ENCODE results near the gene DHX15. TPM values are rescaled to one million over a fixed set of nuclear protein-coding genes. Genes with fewer than 3 reads are reported as not detected.

DHX15 gene
- total and polyA plus RNA-seq, 2 of the 13 experiments (the other 11 are each of a cell fraction or from before 2014, with no cell fraction given), result 92.9 to 165 TPM

DNA sequence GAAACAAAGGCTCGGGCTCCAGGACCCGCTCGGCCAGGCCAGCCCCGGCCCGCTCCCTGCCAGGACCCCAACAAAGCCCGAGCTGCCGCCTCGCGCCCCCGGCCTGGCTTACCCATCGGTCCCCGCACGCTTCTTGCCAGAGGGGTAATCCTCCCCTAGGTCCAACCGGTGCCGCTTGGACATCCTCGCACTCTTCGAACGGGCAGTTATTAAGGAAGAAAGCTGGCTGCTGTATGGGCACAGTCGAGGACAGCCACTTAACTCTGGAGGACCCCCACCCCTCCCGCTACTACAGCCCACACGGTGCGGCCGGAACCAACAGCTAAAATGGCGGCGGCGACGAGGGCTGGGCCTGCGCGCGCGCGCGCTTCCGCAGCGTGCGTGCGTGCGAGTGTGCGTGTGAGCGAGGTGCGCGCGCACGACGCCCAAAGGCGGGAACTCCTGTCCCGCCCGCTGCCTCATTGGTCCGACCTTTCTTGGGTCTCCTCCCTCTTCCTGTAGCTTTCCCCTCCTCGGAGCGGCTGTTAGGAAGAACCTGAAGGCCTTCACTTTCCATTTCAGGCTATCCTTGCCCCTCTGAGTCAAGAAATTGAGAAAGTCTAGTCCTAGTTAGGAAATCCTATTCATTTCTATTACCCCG, at the start of gene DHX15 (continued):
- TF ChIP-seq SKIL (CRISPR knock-in tag; IDR thresholded peaks at IDR 0.05; ENCODE audit: borderline replicate concordance), result no peak
- peak; percentile 82 for TF ChIP-seq ZFY (CRISPR knock-in tag; IDR thresholded peaks at IDR 0.05)
- TF ChIP-seq ZFP91 (CRISPR knock-in tag; IDR thresholded peaks at IDR 0.05; ENCODE audit: borderline replicate concordance), result peak; percentile 85
- TF ChIP-seq TCF7 (IDR thresholded peaks at IDR 0.05; ENCODE audit: low read depth), result no peak
- TF ChIP-seq, protein P1, sequence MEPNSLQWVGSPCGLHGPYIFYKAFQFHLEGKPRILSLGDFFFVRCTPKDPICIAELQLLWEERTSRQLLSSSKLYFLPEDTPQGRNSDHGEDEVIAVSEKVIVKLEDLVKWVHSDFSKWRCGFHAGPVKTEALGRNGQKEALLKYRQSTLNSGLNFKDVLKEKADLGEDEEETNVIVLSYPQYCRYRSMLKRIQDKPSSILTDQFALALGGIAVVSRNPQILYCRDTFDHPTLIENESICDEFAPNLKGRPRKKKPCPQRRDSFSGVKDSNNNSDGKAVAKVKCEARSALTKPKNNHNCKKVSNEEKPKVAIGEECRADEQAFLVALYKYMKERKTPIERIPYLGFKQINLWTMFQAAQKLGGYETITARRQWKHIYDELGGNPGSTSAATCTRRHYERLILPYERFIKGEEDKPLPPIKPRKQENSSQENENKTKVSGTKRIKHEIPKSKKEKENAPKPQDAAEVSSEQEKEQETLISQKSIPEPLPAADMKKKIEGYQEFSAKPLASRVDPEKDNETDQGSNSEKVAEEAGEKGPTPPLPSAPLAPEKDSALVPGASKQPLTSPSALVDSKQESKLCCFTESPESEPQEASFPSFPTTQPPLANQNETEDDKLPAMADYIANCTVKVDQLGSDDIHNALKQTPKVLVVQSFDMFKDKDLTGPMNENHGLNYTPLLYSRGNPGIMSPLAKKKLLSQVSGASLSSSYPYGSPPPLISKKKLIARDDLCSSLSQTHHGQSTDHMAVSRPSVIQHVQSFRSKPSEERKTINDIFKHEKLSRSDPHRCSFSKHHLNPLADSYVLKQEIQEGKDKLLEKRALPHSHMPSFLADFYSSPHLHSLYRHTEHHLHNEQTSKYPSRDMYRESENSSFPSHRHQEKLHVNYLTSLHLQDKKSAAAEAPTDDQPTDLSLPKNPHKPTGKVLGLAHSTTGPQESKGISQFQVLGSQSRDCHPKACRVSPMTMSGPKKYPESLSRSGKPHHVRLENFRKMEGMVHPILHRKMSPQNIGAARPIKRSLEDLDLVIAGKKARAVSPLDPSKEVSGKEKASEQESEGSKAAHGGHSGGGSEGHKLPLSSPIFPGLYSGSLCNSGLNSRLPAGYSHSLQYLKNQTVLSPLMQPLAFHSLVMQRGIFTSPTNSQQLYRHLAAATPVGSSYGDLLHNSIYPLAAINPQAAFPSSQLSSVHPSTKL (CRISPR knock-in tag; IDR thresholded peaks at IDR 0.05), result peak; percentile 46; the same call in 1 of the 2 replicates
- TF ChIP-seq FOXC1 (CRISPR knock-in tag; IDR thresholded peaks at IDR 0.05; ENCODE audit: borderline replicate concordance), result peak; percentile 76; the same call in 1 of the 2 replicates
- peak; percentile 71 for TF ChIP-seq KMT2B (CRISPR knock-in tag; IDR thresholded peaks at IDR 0.05)
- TF ChIP-seq, protein P2, sequence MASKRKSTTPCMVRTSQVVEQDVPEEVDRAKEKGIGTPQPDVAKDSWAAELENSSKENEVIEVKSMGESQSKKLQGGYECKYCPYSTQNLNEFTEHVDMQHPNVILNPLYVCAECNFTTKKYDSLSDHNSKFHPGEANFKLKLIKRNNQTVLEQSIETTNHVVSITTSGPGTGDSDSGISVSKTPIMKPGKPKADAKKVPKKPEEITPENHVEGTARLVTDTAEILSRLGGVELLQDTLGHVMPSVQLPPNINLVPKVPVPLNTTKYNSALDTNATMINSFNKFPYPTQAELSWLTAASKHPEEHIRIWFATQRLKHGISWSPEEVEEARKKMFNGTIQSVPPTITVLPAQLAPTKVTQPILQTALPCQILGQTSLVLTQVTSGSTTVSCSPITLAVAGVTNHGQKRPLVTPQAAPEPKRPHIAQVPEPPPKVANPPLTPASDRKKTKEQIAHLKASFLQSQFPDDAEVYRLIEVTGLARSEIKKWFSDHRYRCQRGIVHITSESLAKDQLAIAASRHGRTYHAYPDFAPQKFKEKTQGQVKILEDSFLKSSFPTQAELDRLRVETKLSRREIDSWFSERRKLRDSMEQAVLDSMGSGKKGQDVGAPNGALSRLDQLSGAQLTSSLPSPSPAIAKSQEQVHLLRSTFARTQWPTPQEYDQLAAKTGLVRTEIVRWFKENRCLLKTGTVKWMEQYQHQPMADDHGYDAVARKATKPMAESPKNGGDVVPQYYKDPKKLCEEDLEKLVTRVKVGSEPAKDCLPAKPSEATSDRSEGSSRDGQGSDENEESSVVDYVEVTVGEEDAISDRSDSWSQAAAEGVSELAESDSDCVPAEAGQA (IDR thresholded peaks at IDR 0.05; ENCODE audit: low read depth), result peak; percentile 88
- TF ChIP-seq, protein P2 (CRISPR knock-in tag; IDR thresholded peaks at IDR 0.05; ENCODE audit: borderline replicate concordance), result no peak
- no peak for TF ChIP-seq ZNF780A (CRISPR knock-in tag; IDR thresholded peaks at IDR 0.05)
- 0 out of 2 replicates have a peak, but pooled peaks have one; percentile 57 for TF ChIP-seq AKAP8 (CRISPR knock-in tag; IDR thresholded peaks at IDR 0.05)
- TF ChIP-seq NFYB (CRISPR knock-in tag; IDR thresholded peaks at IDR 0.05), result peak; percentile 85
- TF ChIP-seq ZNF335 (CRISPR knock-in tag; IDR thresholded peaks at IDR 0.05), result peak; percentile 97
- TF ChIP-seq YEATS2 (CRISPR knock-in tag; IDR thresholded peaks at IDR 0.05; ENCODE audit: borderline replicate concordance), result peak; percentile 95
- TF ChIP-seq LCORL (IDR thresholded peaks at IDR 0.05), result no peak
- peak; percentile 13; the same call in 1 of the 2 replicates for TF ChIP-seq LCORL (CRISPR knock-in tag; IDR thresholded peaks at IDR 0.05)

All from HepG2 (cell line).